Lower lobe of right lung (tissue), 2 donors: ENCODE data around the gene RRAD. TPM values are rescaled to one million over a fixed set of nuclear protein-coding genes. Genes with fewer than 3 reads are reported as not detected.
A peak's percentile ranks its signal among the peaks of the same experiment; 100 is the strongest.

Experiments used
- ATAC-seq, 2 donors: fragments of 200-7000 bp; cut with Tn5 transposase; one replicate each; pipeline ENCODE4 v1.9.1; 2020 to 2022; ENCODE audit warnings: mild to moderate bottlenecking in 2 of 2, moderate library complexity in 2 of 2
- DNase-seq: peaks from one replicate; pipeline ENCODE4 v3.0.0-alpha.2; 2020
- H3K27ac ChIP-seq: fragments of 200-600 bp; one replicate; pipeline ENCODE4 v1.8.0; 2022
- H3K27me3 ChIP-seq: fragments of 200-600 bp; one replicate; pipeline ENCODE4 v1.8.0; 2022; ENCODE audit warnings: low read depth
- H3K36me3 ChIP-seq: fragments of 200-600 bp; one replicate; pipeline ENCODE4 v1.8.0; 2022; ENCODE audit warnings: mild to moderate bottlenecking
- H3K4me1 ChIP-seq: fragments of 200-600 bp; one replicate; pipeline ENCODE4 v1.8.0; 2022
- H3K4me3 ChIP-seq: fragments of 200-600 bp; one replicate; pipeline ENCODE4 v1.8.0; 2022; ENCODE audit warnings: mild to moderate bottlenecking
- H3K9me3 ChIP-seq: fragments of 200-600 bp; one replicate; pipeline ENCODE4 v1.8.0; 2022
- intact Hi-C: fragments of 100-400 bp; cut with DNase I; formaldehyde crosslinking; loops from one replicate; pipeline ENCODE4 v1.11.0; 2022
- total RNA-seq: library from RNA; stranded (reverse); fragmentation: NEBNext Ultra II Directional; extraction: Animal tissue kit (Norgen Biotek cat#: 25700); gene quantifications from one replicate; pipeline ENCODE4 v1.2.1, GENCODE V29; 2021
- TF ChIP-seq, protein P1 (sequence below): fragments of 200-600 bp; IDR thresholded peaks from one replicate; pipeline ENCODE4 v1.8.0; 2022; ENCODE audit warnings: antibody characterized with exemption, mild to moderate bottlenecking
- donor health status: DM: no; HTN: yes; CAD: no; lungs with severe emphysema.

RRAD gene
- total RNA-seq, 1 donor from 2014 or later = 11.8 TPM

DNA sequence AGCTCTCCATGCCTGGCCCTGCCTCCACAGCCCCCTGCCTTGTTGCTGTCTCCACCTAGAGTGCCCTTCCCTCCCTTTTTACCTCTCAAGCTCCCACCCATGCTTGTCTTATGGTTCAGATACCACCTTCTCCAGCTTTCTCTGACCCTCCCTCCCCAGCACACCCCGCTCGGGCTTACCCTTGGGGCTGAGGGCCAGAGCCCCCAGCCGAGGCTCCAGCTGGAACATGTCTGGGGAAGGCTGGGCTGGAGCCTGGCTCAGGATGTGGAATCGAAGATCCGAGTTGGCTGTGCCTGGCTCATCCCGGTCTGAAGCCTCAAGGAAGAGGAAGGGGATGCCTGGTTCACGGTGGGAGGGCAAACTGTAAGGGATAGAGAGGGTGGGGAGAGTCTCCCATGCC lies 10.3 kb downstream of the RRAD start:
- no peak overlapping the region for H3K27ac ChIP-seq

DNA sequence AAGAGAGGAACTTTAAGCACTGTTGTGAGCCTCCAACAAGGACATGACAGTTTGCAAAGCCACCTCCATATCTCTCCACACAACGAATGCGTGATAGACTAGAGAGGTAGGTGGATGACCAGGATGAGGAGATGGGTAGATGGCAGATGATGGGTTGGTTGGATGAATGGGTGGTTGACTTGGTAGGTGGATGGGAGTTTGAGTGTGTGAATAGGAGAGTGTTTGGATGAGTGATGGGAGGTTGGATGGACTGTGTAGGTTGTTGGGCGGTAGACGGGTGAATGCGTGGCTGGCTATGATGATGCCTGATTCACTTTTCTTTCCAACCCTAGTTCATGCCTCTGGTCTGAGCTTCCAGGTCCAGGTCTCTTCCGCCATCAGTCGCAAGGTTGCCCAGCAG lies 10.8 kb downstream of the RRAD start:
- intact Hi-C loops = no loop called here
- H3K27me3 ChIP-seq = no peaks in the 10 kb centered on the region
- H3K4me1 ChIP-seq = no peaks in the 10 kb centered on the region
- no peak overlapping the region for H3K27ac ChIP-seq
- H3K4me3 ChIP-seq = no peak overlapping the region
- TF ChIP-seq, protein P1, sequence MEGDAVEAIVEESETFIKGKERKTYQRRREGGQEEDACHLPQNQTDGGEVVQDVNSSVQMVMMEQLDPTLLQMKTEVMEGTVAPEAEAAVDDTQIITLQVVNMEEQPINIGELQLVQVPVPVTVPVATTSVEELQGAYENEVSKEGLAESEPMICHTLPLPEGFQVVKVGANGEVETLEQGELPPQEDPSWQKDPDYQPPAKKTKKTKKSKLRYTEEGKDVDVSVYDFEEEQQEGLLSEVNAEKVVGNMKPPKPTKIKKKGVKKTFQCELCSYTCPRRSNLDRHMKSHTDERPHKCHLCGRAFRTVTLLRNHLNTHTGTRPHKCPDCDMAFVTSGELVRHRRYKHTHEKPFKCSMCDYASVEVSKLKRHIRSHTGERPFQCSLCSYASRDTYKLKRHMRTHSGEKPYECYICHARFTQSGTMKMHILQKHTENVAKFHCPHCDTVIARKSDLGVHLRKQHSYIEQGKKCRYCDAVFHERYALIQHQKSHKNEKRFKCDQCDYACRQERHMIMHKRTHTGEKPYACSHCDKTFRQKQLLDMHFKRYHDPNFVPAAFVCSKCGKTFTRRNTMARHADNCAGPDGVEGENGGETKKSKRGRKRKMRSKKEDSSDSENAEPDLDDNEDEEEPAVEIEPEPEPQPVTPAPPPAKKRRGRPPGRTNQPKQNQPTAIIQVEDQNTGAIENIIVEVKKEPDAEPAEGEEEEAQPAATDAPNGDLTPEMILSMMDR = no peak
- DNase-seq (no peak), ATAC-seq (no peak)
- no peaks in the 10 kb centered on the region for H3K36me3 ChIP-seq
- H3K9me3 ChIP-seq = no peaks in the 10 kb centered on the region

More for the DNA sequence above, 10.3 kb downstream of the RRAD start:
- DNase-seq (no peak), ATAC-seq (no peak)
- TF ChIP-seq, protein P1 = no peak
- Histone ChIP-seq H3K9me3 (no peaks in the 10 kb centered on the region), H3K27me3 (no peaks in the 10 kb centered on the region), H3K36me3 (no peaks in the 10 kb centered on the region), H3K4me1 (no peaks in the 10 kb centered on the region), H3K4me3 (no peak overlapping the region)
- intact Hi-C loops = no loop called here

DNA sequence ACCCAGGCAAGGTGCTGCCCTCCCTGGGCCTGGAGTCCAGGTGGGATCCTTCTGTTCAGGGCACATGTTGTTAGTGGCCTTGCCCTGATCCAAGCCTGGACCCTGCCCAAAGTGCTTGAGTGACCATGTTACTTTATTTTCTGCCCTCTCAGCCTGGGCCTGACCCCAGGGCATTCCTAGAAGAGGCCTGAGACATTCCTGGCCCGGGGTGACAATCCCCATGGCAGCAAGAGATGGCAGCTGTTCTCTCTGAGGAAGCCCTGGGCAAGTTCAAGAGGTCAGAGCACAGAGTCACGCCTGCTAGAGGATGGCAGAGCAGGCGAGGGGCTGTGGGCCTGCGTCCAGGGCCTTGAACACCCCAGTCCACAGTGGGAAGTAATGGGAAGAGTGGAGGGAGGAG lies 11.6 kb downstream of the RRAD start:
- DNase-seq (no peak), ATAC-seq (no peak)
- TF ChIP-seq, protein P1 = no peak
- Histone ChIP-seq H3K36me3 (no peaks in the 10 kb centered on the region), H3K27ac (no peak overlapping the region), H3K27me3 (no peaks in the 10 kb centered on the region), H3K9me3 (no peaks in the 10 kb centered on the region), H3K4me1 (no peaks in the 10 kb centered on the region), H3K4me3 (no peak overlapping the region)
- intact Hi-C loops = no loop called here

DNA sequence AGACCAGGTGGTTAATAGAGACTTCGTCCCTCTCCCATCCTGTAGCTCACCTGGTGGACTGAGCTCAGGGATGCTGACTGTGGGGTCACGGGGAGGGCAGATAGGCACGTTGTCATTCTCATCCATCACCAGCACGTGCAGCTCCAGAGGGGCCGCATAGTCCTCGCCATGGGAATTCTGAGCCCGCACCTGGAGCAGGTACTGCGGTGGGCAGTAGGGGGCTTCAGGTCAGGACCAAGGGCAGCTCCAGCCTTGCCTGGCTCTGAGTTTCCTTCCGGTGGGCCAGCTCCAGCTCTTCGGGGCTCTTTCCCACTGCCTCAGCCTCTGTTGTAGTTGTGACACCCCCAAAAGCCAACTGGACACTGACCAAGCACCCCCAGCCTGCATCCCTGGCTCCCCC lies 12.3 kb downstream of the RRAD start:
- no peak overlapping the region for H3K27ac ChIP-seq
- no peaks in the 10 kb centered on the region for H3K27me3 ChIP-seq
- no peak for ATAC-seq
- TF ChIP-seq, protein P1 = no peak
- intact Hi-C loops = no loop called here
- H3K36me3 ChIP-seq = no peaks in the 10 kb centered on the region
- H3K4me3 ChIP-seq = no peak overlapping the region
- H3K9me3 ChIP-seq = no peaks in the 10 kb centered on the region
- no peaks in the 10 kb centered on the region for H3K4me1 ChIP-seq
- no peak for DNase-seq

DNA sequence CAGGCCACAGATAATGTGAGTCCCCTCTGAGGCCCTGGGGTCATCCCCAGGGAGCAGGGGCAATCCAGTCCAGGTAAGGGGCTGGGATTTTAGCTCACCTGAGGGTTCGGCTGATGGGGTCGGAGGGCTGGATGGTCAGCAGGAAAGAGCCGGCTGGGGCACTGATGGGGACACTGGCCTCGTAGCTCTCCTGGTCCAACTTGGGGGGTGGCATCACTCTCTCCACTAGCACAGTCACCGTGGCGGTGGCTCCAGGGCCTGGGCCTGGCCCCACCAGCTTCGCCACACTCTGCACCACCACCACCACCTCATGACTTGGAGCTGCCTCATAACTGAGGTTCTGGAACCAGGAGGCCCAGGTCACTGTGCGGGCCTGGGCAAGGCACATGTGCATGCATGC lies 13.5 kb downstream of the RRAD start:
- no peak for ATAC-seq
- Histone ChIP-seq H3K27ac (no peak overlapping the region), H3K27me3 (no peaks in the 10 kb centered on the region), H3K4me1 (no peaks in the 10 kb centered on the region), H3K36me3 (no peaks in the 10 kb centered on the region), H3K9me3 (no peaks in the 10 kb centered on the region), H3K4me3 (no peak overlapping the region)
- TF ChIP-seq, protein P1 = no peak
- intact Hi-C loops = no loop called here
- DNase-seq = peak; percentile 32

DNA sequence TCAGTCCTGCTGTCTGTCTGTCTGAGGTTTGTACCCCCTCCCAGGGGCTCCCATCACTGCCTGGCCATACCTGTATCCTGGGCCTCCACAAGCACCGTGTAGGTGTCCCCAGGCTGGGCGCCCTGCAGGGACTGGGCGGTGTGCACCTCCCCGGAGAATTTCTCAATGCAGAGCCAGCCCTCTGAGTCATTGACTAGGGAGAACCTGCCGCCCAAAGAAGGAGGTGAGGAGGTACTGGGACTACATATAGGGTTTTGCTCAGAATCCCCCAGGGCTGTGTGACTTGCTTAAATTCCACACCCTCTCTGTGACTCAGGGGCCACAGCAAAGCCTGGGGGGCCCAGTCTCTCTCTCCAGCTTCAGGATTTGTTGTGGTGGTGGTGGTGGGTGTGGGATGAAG lies 14.2 kb downstream of the RRAD start:
- Histone ChIP-seq H3K4me3 (no peak overlapping the region), H3K27me3 (no peaks in the 10 kb centered on the region), H3K36me3 (no peaks in the 10 kb centered on the region), H3K4me1 (peaks cover under 1% of the 10 kb centered on the region), H3K9me3 (no peaks in the 10 kb centered on the region), H3K27ac (no peak overlapping the region)
- TF ChIP-seq, protein P1 = no peak
- ATAC-seq = no peak
- intact Hi-C loops = no loop called here
- peak; percentile 20 for DNase-seq
